Progenitor cell of endocrine pancreas (in vitro differentiated cells): Measurements from ENCODE around the gene SMARCA2. TPM values are rescaled to one million over a fixed set of nuclear protein-coding genes. Genes with fewer than 3 reads are reported as not detected.
A peak's percentile ranks its signal among the peaks of the same experiment; 100 is the strongest.
"Not testable (repeated sequence)": the region's sequence is repeated elsewhere in the genome, so short reads cannot be mapped to it uniquely, and the experiment has no call there.

Experiments used
- DNase-seq: peaks from one replicate; pipeline ENCODE4 v3.0.0; 2021; ENCODE audit warnings: low spot score; ENCODE audit not compliant: unreplicated experiment
- H3K27ac Mint-ChIP-seq: 2 replicates; pipeline ENCODE4 v1.8.0; 2021; ENCODE audit warnings: mild to moderate bottlenecking, moderate library complexity, mixed read lengths
- H3K27me3 Mint-ChIP-seq: 2 replicates; pipeline ENCODE4 v1.8.0; 2021; ENCODE audit warnings: mixed read lengths
- H3K36me3 Mint-ChIP-seq: 2 replicates; pipeline ENCODE4 v1.8.0; 2022; ENCODE audit warnings: mixed read lengths; ENCODE audit not compliant: insufficient read depth
- H3K4me1 Mint-ChIP-seq: 2 replicates; pipeline ENCODE4 v1.8.0; 2021; ENCODE audit warnings: low read depth, mixed read lengths
- H3K4me3 Mint-ChIP-seq: 2 replicates; pipeline ENCODE4 v1.8.0; 2021; ENCODE audit warnings: low read depth, mild to moderate bottlenecking, moderate library complexity, mixed read lengths
- H3K9me3 Mint-ChIP-seq: 2 replicates; pipeline ENCODE4 v1.8.0; 2021; ENCODE audit warnings: low read depth, mixed read lengths
- total RNA-seq: library from RNA; stranded (reverse); gene quantifications from 2 replicates; pipeline ENCODE4 v1.2.1, GENCODE V29; 2021
- TF ChIP-seq, protein P1 (sequence below): fragments of 200-600 bp; sonication (generic); IDR thresholded peaks from one replicate; pipeline ENCODE4 v1.5.0; 2021; ENCODE audit warnings: antibody characterized with exemption, mild to moderate bottlenecking; ENCODE audit not compliant: unreplicated experiment

The SMARCA2 gene
- total RNA-seq, 1 donor from 2014 or later: 55.8 TPM

DNA sequence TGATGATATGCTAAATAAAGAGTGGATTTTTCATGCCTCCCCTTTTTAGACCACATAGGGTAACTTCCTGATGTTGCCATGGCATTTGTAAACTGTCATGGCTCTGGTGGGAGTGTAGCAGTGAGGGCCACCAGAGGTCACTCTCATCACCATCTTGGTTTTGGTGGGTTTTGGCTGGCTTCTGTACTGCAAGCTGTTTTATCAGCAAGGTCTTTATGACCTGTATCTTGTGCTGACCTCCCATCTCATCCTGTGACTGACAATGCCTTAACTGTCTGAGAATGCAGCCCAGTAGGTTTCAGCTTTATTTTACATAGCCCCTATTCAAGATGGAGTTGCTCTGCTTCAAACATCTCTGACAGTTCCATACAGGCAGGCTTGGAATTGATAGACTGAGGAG, 131.6 kb downstream of the SMARCA2 start:
- TF ChIP-seq, protein P1, sequence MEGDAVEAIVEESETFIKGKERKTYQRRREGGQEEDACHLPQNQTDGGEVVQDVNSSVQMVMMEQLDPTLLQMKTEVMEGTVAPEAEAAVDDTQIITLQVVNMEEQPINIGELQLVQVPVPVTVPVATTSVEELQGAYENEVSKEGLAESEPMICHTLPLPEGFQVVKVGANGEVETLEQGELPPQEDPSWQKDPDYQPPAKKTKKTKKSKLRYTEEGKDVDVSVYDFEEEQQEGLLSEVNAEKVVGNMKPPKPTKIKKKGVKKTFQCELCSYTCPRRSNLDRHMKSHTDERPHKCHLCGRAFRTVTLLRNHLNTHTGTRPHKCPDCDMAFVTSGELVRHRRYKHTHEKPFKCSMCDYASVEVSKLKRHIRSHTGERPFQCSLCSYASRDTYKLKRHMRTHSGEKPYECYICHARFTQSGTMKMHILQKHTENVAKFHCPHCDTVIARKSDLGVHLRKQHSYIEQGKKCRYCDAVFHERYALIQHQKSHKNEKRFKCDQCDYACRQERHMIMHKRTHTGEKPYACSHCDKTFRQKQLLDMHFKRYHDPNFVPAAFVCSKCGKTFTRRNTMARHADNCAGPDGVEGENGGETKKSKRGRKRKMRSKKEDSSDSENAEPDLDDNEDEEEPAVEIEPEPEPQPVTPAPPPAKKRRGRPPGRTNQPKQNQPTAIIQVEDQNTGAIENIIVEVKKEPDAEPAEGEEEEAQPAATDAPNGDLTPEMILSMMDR: peak; percentile 54
- H3K27ac Mint-ChIP-seq, DNase-seq, H3K9me3 Mint-ChIP-seq, H3K36me3 Mint-ChIP-seq, H3K4me3 Mint-ChIP-seq, H3K27me3 Mint-ChIP-seq: not testable (repeated sequence)
- peaks cover 10% of the 10 kb centered on the region for H3K4me1 Mint-ChIP-seq

GRCh38 chr9:2150338-2150737, 135.2 kb downstream of the SMARCA2 start:
- Mint-ChIP-seq H3K36me3 (no peaks in the 10 kb centered on the region), H3K27me3 (no peaks in the 10 kb centered on the region), H3K4me1 (no peaks in the 10 kb centered on the region), H3K27ac (no peak overlapping the region), H3K9me3 (no peaks in the 10 kb centered on the region), H3K4me3 (no peak overlapping the region)
- DNase-seq: no peak
- TF ChIP-seq, protein P1: no peak

- Mint-ChIP-seq H3K27ac (no peak overlapping the region), H3K36me3 (no peaks in the 10 kb centered on the region), H3K4me3 (no peak overlapping the region), H3K9me3 (no peaks in the 10 kb centered on the region), H3K27me3 (no peaks in the 10 kb centered on the region), H3K4me1 (no peaks in the 10 kb centered on the region)
- TF ChIP-seq, protein P1: no peak
- DNase-seq: no peak
These were observed 136.0 kb downstream of the SMARCA2 start for GRCh38 chr9:2151171-2151570.

DNA sequence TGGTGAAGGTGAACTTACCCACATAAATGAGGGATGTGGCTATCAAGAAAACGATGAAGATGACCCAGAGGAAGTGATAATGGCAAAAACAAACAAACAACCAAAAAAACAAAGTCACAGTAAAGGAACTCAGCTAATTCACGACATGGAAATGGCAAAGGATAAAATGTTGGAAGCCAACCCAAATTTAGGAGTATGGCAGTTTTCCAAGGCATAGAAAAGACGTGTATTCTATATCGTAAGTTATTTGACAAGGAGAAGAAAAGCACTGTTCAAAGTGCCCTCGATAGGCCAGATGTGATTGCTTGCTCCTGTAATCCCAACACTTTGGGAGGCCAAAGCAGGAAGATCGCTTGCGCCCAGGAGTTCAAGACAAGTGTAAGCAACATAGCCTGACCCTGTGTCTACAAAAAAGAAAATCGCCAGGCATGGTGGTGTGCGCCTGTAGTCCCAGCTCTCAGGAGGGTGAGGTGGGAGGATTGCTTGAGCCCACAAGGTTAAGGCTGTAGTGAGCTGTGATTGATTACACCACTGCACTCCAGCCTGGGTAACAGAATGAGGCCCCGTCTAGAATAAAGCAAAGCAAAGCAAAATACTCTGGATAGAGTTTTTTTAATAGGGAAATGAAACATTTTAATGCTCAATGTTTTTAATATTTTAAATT, 138.0 kb downstream of the SMARCA2 start:
- H3K27me3 Mint-ChIP-seq: peaks cover 9% of the 10 kb centered on the region
- peaks cover 10% of the 10 kb centered on the region for H3K4me1 Mint-ChIP-seq
- no peaks in the 10 kb centered on the region for H3K36me3 Mint-ChIP-seq

GRCh38 chr9:2153630-2154217, 138.6 kb downstream of the SMARCA2 start:
- peaks cover 9% of the 10 kb centered on the region for H3K27me3 Mint-ChIP-seq
- H3K9me3 Mint-ChIP-seq: no peaks in the 10 kb centered on the region
- TF ChIP-seq, protein P1: no peak
- H3K27ac Mint-ChIP-seq: no peak overlapping the region
- no peak for DNase-seq
- peaks cover 14% of the 10 kb centered on the region for H3K4me1 Mint-ChIP-seq
- H3K36me3 Mint-ChIP-seq: no peaks in the 10 kb centered on the region
- H3K4me3 Mint-ChIP-seq: no peak overlapping the region

More for the DNA sequence above, 138.0 kb downstream of the SMARCA2 start:
- DNase-seq: no peak
- no peaks in the 10 kb centered on the region for H3K9me3 Mint-ChIP-seq
- TF ChIP-seq, protein P1: no peak
- H3K27ac Mint-ChIP-seq: peak overlapping the region; percentile 71
- no peak overlapping the region for H3K4me3 Mint-ChIP-seq
